H1 (cell line): ENCODE measurements around the gene TMEM140. TPM values are rescaled to one million over a fixed set of nuclear protein-coding genes. Genes with fewer than 3 reads are reported as not detected.

Experiments
- ATF3 ChIP-seq: IDR thresholded peaks from 2 replicates; pipeline ENCODE4 v1.6.1; 2011; ENCODE audit warnings: low read depth, mild to moderate bottlenecking, low read length; ENCODE audit not compliant: insufficient read depth
- BACH1 ChIP-seq: IDR thresholded peaks from 2 replicates; pipeline ENCODE4 v1.6.1; 2012; ENCODE audit warnings: low read length, improper control_type of control experiment
- BRCA1 ChIP-seq: IDR thresholded peaks from 2 replicates; pipeline ENCODE4 v1.6.1; 2012; ENCODE audit warnings: low read depth, low read length, improper control_type of control experiment
- CHD1 ChIP-seq: IDR thresholded peaks from 2 replicates; pipeline ENCODE4 v1.6.1; 2012; ENCODE audit warnings: low read depth, low read length, improper control_type of control experiment
- CHD2 ChIP-seq: IDR thresholded peaks from 2 replicates; pipeline ENCODE4 v1.6.1; 2012; ENCODE audit warnings: low read length, improper control_type of control experiment
- EGR1 ChIP-seq: IDR thresholded peaks from 2 replicates; pipeline ENCODE4 v1.6.1; 2011; ENCODE audit warnings: low read depth, low read length, borderline replicate concordance
- EP300 ChIP-seq, 2 experiments: IDR thresholded peaks; 1 replicate in 1 of 2; 2 replicates in 1 of 2; pipeline ENCODE4 v1.6.1; 2011 to 2012; ENCODE audit warnings: low read depth in 2 of 2, low read length in 2 of 2, mild to moderate bottlenecking in 2 of 2, borderline replicate concordance in 1 of 2, inconsistent platforms in 1 of 2, moderate library complexity in 1 of 2
- GABPA ChIP-seq: IDR thresholded peaks from 2 replicates; pipeline ENCODE4 v1.6.1; 2011; ENCODE audit warnings: mild to moderate bottlenecking, low read length, moderate library complexity, borderline replicate concordance; ENCODE audit not compliant: insufficient read depth
- JUN ChIP-seq: IDR thresholded peaks from 2 replicates; pipeline ENCODE4 v1.6.1; 2011; ENCODE audit warnings: low read depth, mild to moderate bottlenecking, improper control_type of control experiment, low read length
- MAFK ChIP-seq: IDR thresholded peaks from 2 replicates; pipeline ENCODE4 v1.6.1; 2012; ENCODE audit warnings: low read depth, mild to moderate bottlenecking, improper control_type of control experiment, low read length
- NANOG ChIP-seq: IDR thresholded peaks from 2 replicates; pipeline ENCODE4 v1.6.1; 2011; ENCODE audit warnings: low read length, low read depth, mild to moderate bottlenecking, inconsistent platforms; ENCODE audit not compliant: insufficient read depth, poor library complexity, severe bottlenecking
- POLR2A ChIP-seq, 2 experiments: IDR thresholded peaks; 1 replicate in 1 of 2; 2 replicates in 1 of 2; pipeline ENCODE4 v1.6.1; 2011; ENCODE audit warnings: low read depth in 2 of 2, low read length in 2 of 2, mild to moderate bottlenecking in 2 of 2; ENCODE audit errors: control extremely low read depth in 1 of 2
- SRF ChIP-seq: IDR thresholded peaks from 2 replicates; pipeline ENCODE4 v1.6.1; 2011; ENCODE audit warnings: mild to moderate bottlenecking, low read depth, low read length, moderate library complexity
- SUZ12 ChIP-seq: fragments of 200-600 bp; sonication (generic); IDR thresholded peaks from 2 replicates; pipeline ENCODE4 v1.6.1; 2012; ENCODE audit warnings: mild to moderate bottlenecking, inconsistent platforms, low read length, moderate library complexity, mixed read lengths
- TAF1 ChIP-seq: IDR thresholded peaks from 2 replicates; pipeline ENCODE4 v1.6.1; 2011; ENCODE audit warnings: mild to moderate bottlenecking, low read depth, low read length
- TAF7 ChIP-seq: optimal IDR thresholded peaks from 2 replicates; pipeline ENCODE3; 2011; ENCODE audit warnings: low read depth, mild to moderate bottlenecking, inconsistent platforms, low read length, moderate library complexity, borderline replicate concordance
- polyA plus RNA-seq, 7 experiments: library from polyadenylated mRNA; depleted of rRNA in 3 of 7; stranded (reverse) in 5 of 7; unstranded in 2 of 7; fragments of >200 nt in 5 of 7; fragments of 200-250 nt in 2 of 7; gene quantifications; 1 replicate in 5 of 7; 2 replicates in 1 of 7; 4 replicates in 1 of 7; pipeline versions ENCODE4 v1.2.1 to v1.2.3, GENCODE V29; 2011 to 2013; ENCODE audit warnings: missing spikeins in 2 of 7, mixed read lengths in 2 of 7
- total RNA-seq: library from RNA; stranded (reverse); fragmentation: NEBNext Ultra II Directional; extraction: Animal tissue kit (Norgen Biotek cat#: 25700); gene quantifications from 2 replicates; pipeline ENCODE4 v1.2.1, GENCODE V29; 2021

TMEM140 gene
- total and polyA plus RNA-seq, 2 of the 8 experiments (the other 6 are each of a cell fraction or from before 2014, with no cell fraction given), result not detected

GRCh38 chr7:135170274-135170997 lies 22.6 kb downstream of the TMEM140 start, which contains the start of gene CYREN (continued):
- TF ChIP-seq JUN (no peak), MAFK (no peak), NANOG (peak; percentile 30), POLR2A (IDR thresholded peaks at IDR 0.05; ENCODE audit: control extremely low read depth in 1 of 2, low read depth in 2 of 2, low read length in 2 of 2) (peak; percentile 50 to 84), SRF (0 out of 2 replicates have a peak, but pooled peaks have one; percentile 10), GABPA (peak; percentile 94), EP300 (IDR thresholded peaks at IDR 0.05; ENCODE audit: borderline replicate concordance in 1 of 2, low read depth in 2 of 2, low read length in 2 of 2) (peak in 1 of 2 experiments; percentile 56; a peak in 1 of 3 replicates), BACH1 (peak; percentile 82), SUZ12 (no peak), TAF1 (peak; percentile 81), CHD1 (no peak), CHD2 (no peak), EGR1 (peak; percentile 70; the same call in 1 of the 2 replicates), ATF3 (no peak), BRCA1 (no peak), TAF7 (peak; percentile 66)
